Kidney epithelial cell (primary cell): ENCODE measurements around the gene RFESD. TPM values are rescaled to one million over a fixed set of nuclear protein-coding genes. Genes with fewer than 3 reads are reported as not detected.
A peak's percentile ranks its signal among the peaks of the same experiment; 100 is the strongest.

Experiments used
- DNase-seq: peaks from one replicate; pipeline ENCODE4 v3.0.0-alpha.2; 2010; ENCODE audit warnings: low read depth
- H3K27me3 ChIP-seq: 2 replicates; pipeline ENCODE4 v1.6.0; 2011; ENCODE audit warnings: low read length; ENCODE audit not compliant: control insufficient read depth, insufficient read depth
- H3K36me3 ChIP-seq: 2 replicates; pipeline ENCODE4 v1.5.1; 2011; ENCODE audit warnings: low read length; ENCODE audit not compliant: control insufficient read depth, insufficient read depth
- H3K4me3 ChIP-seq: 2 replicates; pipeline ENCODE4 v1.5.1; 2011; ENCODE audit warnings: low read depth, mild to moderate bottlenecking, control low read depth, low read length
- total RNA-seq: library from RNA; depleted of rRNA; stranded (reverse); fragments of >200 nt; gene quantifications from 2 replicates; pipeline ENCODE4 v1.2.3, GENCODE V29; 2015
- TF ChIP-seq, protein P1 (sequence below): IDR thresholded peaks from 2 replicates; pipeline ENCODE4 v1.5.1; 2011; ENCODE audit warnings: mild to moderate bottlenecking, moderate library complexity, low read length, control low read depth, inconsistent platforms; ENCODE audit not compliant: insufficient read depth, poor library complexity, severe bottlenecking

Gene RFESD
- 0.21 and 0.41 TPM in 2 replicates for total RNA-seq

- TF ChIP-seq, protein P1, sequence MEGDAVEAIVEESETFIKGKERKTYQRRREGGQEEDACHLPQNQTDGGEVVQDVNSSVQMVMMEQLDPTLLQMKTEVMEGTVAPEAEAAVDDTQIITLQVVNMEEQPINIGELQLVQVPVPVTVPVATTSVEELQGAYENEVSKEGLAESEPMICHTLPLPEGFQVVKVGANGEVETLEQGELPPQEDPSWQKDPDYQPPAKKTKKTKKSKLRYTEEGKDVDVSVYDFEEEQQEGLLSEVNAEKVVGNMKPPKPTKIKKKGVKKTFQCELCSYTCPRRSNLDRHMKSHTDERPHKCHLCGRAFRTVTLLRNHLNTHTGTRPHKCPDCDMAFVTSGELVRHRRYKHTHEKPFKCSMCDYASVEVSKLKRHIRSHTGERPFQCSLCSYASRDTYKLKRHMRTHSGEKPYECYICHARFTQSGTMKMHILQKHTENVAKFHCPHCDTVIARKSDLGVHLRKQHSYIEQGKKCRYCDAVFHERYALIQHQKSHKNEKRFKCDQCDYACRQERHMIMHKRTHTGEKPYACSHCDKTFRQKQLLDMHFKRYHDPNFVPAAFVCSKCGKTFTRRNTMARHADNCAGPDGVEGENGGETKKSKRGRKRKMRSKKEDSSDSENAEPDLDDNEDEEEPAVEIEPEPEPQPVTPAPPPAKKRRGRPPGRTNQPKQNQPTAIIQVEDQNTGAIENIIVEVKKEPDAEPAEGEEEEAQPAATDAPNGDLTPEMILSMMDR = no peak
- no peaks in the 10 kb centered on the region for H3K27me3 ChIP-seq
- H3K36me3 ChIP-seq = no peaks in the 10 kb centered on the region
- peak within 1 kb of the TSS; percentile 31 for H3K4me3 ChIP-seq
- peak; percentile 84 for DNase-seq
Observed at GRCh38 chr5:95646569-95647431, at the start of gene RFESD. TSS of gene RFESD (plus strand) at chr5:95646777. CDS start at chr5:95652272, 5,495 bp downstream.

GRCh38 chr5:95599252-95599651, 47.3 kb upstream of the RFESD start:
- no peak for DNase-seq
- Histone ChIP-seq H3K4me3 (no peak overlapping the region), H3K36me3 (no peaks in the 10 kb centered on the region), H3K27me3 (no peaks in the 10 kb centered on the region)
- TF ChIP-seq, protein P1 = no peak

DNA sequence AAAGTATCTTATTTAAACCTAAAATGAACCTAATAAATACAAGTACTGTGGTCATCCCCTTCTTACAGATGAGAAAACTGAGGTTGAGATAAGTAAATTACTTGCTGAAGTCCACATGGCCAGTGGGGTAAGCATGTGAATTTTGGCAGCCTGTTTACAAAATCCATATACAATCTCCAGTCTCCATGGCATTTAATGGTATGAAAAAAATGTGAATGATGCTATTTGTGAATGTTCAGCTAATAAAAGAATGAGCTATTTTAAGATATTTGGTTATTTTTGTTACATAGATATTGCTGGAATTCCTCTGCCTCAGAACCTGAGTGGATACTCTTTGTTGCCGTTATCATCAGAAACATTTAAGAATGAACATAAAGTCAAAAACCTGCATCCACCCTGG, 46.0 kb upstream of the RFESD start:
- no peaks in the 10 kb centered on the region for H3K36me3 ChIP-seq
- no peak for DNase-seq
- TF ChIP-seq, protein P1 = no peak

GRCh38 chr5:95605786-95606185, 40.8 kb upstream of the RFESD start:
- TF ChIP-seq, protein P1 = no peak
- Histone ChIP-seq H3K27me3 (no peaks in the 10 kb centered on the region), H3K4me3 (no peak overlapping the region), H3K36me3 (no peaks in the 10 kb centered on the region)
- DNase-seq = no peak

More for the DNA sequence above, 46.0 kb upstream of the RFESD start:
- Histone ChIP-seq H3K4me3 (no peak overlapping the region), H3K27me3 (no peaks in the 10 kb centered on the region)

- Histone ChIP-seq H3K27me3 (no peaks in the 10 kb centered on the region), H3K36me3 (no peaks in the 10 kb centered on the region), H3K4me3 (no peak overlapping the region)
- no peak for DNase-seq
- TF ChIP-seq, protein P1 = no peak
Observed at GRCh38 chr5:95606419-95606818, 40.2 kb upstream of the RFESD start.
